ENCODE measurements around the gene HBG2.
"Not testable (repeated sequence)": the region's sequence is repeated elsewhere in the genome, so short reads cannot be mapped to it uniquely, and the experiment has no call there.

The HBG2 gene

GRCh38 chr11:5254646-5255413, at the start of gene HBG2:
Gene HBG2, minus strand, starts transcription at chr11:5254781. Its CDS starts 53 bp downstream, at chr11:5254728.
- not testable (repeated sequence) for DNase-seq

GRCh38 chr11:5304046-5304445, 49.5 kb upstream of the HBG2 start:
- DNase-seq, result no peak

GRCh38 chr11:5303626-5304025, 49.0 kb upstream of the HBG2 start:
- DNase-seq, result no peak

GRCh38 chr11:5301846-5302245, 47.3 kb upstream of the HBG2 start, which contains the start of gene OR51B4:
Gene OR51B4, minus strand, starts transcription at chr11:5301946. Its CDS starts 0 bp downstream, at chr11:5301946.
- DNase-seq, result no peak

GRCh38 chr11:5300251-5300650, 45.7 kb upstream of the HBG2 start:
- DNase-seq, result no peak

GRCh38 chr11:5298451-5298850, 43.9 kb upstream of the HBG2 start:
- DNase-seq, result no peak

DNA sequence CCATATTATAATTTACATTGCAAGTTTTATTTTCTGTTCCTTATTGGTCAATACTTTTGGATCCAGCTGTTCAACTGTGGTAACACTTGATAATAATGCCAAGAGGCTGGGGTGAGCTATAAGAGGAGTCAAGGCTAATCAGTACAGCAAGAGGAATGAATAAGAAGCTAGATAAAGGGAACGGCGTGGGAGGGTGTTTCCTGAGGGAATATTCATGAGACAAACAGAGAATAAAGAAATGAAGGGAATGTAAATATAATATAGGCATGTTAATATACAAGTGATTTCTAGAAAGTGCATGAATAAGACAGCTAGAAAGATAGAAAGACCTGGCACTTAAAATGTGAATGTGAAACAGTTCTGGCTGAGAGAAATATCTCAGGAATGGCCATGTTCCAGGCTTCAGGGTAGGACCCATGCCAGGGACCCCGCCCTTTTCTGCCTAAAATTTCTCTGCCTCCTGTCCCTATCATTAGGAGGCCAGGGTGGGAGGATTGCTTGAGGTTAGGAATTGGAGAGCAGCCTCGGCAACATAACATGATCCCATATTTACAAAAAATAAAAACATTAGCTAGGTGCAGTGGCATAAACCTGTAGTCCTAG, 43.2 kb upstream of the HBG2 start:
- DNase-seq, result no peak

- not testable (repeated sequence) for DNase-seq
Measured at GRCh38 chr11:5294342-5294995, 39.9 kb upstream of the HBG2 start.

DNA sequence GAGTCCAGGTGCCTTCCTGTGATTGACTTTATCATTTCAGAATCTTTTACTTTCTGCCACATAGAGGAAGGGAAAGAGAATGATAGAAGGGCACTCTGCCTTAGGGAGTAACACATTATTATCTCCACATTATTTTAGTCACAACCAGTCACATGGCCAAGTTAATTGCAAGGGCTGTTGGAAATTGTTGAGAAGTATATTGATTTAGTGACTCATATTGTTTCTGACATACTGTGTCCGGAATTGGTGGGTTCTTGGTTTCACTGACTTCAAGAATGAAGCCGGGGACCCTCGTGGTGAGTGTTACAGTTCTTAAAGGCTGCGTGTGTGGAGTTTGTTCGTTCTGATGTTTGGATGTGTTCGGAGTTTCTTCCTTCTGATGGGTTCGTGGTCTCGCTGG, 38.4 kb upstream of the HBG2 start:
- DNase-seq, result no peak

DNA sequence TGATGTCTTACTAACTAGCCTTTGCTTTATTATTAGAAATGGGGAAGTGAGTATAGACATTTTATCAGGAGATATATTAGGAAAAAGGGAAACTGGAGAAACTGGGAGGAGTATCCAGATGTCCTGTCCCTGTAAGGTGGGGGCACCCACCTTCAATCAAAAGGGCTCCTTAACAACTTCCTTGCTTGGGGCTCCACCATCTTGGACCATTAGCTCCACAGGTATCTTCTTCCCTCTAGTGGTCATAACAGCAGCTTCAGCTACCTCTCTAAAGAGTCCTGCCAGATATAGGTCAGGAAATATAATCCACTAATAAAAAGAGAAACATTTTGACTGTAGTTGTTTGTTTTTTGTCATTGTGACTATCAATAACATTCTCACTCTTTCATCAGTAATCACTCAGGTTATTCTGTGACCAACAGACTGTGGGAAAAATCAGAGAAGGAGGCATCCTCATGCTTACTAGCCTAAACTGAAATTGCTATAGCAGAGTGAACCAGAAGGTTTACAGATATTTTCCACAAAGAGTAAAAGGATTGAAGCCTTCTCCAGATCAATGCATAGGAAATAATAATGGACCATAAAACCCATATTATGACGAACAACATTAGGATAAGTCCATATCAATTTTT, 36.7 kb upstream of the HBG2 start:
- peak; percentile 6 for DNase-seq

GRCh38 chr11:5290106-5290505, 35.5 kb upstream of the HBG2 start:
- no peak for DNase-seq

DNA sequence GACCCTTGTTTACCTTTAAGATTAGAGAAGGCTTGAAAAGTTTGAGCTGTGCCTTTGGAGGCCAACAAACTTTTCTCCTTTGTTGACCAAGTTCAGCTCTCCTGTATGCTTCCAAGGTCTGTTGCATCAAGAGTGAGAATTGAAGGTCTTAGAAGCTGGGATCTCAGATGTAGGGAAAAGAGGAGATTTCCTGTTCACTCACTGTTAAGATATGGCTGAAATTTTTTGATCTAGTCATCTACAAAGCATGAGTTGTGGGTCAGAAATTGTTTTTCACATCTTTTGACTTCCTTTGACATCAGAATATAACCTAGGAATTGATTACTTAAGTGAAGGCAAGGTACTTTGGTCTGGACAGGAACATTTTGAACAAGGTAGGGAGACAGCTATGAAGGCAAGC, 35.1 kb upstream of the HBG2 start:
- no peak for DNase-seq

DNA sequence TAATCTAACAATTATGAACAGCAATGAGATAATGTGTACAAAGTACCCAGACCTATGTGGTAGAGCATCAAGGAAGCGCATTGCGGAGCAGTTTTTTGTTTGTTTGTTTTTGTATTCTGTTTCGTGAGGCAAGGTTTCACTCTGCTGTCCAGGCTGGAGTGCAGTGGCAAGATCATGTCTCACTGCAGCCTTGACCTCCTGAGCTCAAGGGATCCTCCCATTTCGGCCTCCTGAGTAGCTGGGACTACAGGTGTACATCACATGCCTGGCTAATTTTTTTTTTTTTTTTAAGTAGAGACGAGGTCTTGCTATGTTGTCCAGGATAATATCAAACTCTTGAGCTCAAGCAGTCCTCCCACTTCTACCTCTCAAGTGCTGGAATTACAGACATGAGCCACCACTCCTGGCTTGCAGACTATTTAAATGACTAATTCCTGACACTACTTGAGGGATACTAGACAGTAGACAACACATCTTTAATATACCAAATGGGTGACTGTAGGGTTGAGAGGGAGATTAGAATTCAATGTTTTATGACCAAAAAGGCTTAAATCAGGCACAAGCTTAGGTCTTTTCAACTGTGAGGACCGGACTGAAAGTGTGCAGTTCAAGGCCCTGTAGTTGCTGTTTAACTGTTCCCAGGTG, 34.4 kb upstream of the HBG2 start:
- DNase-seq, result no peak

- DNase-seq, result no peak
Measured at GRCh38 chr11:5288108-5288905, 33.7 kb upstream of the HBG2 start.

DNA sequence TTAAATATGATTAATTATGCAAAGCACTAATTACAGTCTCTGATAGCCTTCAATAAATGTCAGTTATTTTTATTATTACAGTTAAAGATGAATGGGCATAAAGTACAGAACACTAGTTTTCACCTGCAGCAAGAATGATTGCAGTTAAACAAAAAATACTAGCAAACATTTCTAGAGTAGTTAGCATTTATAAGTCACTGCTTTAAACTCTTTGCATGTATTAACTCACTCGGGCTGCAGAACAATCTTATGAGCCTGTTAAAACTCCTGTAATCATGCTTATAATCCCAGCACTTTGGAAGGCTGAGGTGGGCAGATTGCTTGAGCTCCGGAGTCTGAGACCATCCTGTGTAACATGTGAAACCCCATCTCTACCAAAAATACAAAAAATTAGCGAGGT, 32.3 kb upstream of the HBG2 start:
- no peak for DNase-seq

DNA sequence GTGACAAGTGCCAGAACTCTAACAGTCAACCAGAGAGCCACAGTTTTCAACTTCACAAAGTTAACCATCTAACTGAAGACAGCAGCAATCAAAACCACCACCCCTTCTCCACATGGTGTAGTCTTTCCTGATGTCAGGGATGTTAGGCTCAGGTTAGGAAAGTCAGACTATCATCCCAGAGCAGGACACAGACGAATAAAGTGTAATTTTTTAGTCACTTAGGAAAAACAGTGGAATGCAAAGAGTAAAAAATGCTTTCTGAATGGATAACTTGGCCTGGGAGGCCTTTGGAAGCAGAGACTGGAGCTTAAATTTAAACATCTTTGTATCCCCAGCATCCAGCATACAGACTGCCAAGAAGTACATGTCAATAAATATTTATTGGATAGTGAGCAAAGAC, 31.8 kb upstream of the HBG2 start:
- DNase-seq, result no peak

- no peak for DNase-seq
Measured at GRCh38 chr11:5285703-5286340, 31.2 kb upstream of the HBG2 start.

DNA sequence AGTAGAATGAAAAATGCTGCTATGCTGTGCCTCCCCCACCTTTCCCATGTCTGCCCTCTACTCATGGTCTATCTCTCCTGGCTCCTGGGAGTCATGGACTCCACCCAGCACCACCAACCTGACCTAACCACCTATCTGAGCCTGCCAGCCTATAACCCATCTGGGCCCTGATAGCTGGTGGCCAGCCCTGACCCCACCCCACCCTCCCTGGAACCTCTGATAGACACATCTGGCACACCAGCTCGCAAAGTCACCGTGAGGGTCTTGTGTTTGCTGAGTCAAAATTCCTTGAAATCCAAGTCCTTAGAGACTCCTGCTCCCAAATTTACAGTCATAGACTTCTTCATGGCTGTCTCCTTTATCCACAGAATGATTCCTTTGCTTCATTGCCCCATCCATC, 30.1 kb upstream of the HBG2 start:
- DNase-seq, result no peak

- no peak for DNase-seq
Measured at GRCh38 chr11:5283882-5284281, 29.3 kb upstream of the HBG2 start.

GRCh38 chr11:5283086-5283485, 28.5 kb upstream of the HBG2 start:
- no peak for DNase-seq

- no peak for DNase-seq
Measured at GRCh38 chr11:5282628-5283027, 28.0 kb upstream of the HBG2 start.

GRCh38 chr11:5281596-5281995, 27.0 kb upstream of the HBG2 start:
- DNase-seq, result no peak
